PC-3 (cell line): ENCODE results near the gene MIEN1. TPM values are rescaled to one million over a fixed set of nuclear protein-coding genes. Genes with fewer than 3 reads are reported as not detected.

ENCODE experiments used
- ATAC-seq: fragments of 200-7000 bp; cut with Tn5 transposase; 2 replicates; pipeline ENCODE4 v1.9.1; 2020; ENCODE audit warnings: mild to moderate bottlenecking, moderate library complexity
- BruUV-seq: library from RNA; stranded (reverse); fragments of 400-500 nt; replicated peaks from 2 replicates; lab custom pipeline; 2021; lab: Mats Ljungman, UMichigan
- CTCF ChIA-PET: fragments of 300-600 bp; sonication (Branson Sonifier 250); formaldehyde crosslinking; loops from one replicate; lab custom pipeline; 2022; ENCODE audit warnings: antibody characterized with exemption; lab: Charles Lee
- POLR2A ChIA-PET: fragments of 300-600 bp; sonication (Branson Sonifier 250); formaldehyde crosslinking; loops from one replicate; lab custom pipeline; 2022; ENCODE audit warnings: antibody characterized with exemption; ENCODE audit not compliant: unreplicated experiment; lab: Charles Lee
- DNase-seq: peaks from one replicate; pipeline ENCODE4 v3.0.0-alpha.2; 2015
- H2AFZ ChIP-seq: fragments of 300-600 bp; sonication (generic); 2 replicates; pipeline ENCODE4 v1.6.0; 2016; ENCODE audit warnings: antibody characterized with exemption, low read length
- H3F3A ChIP-seq: fragments of 300-600 bp; sonication (generic); one replicate; pipeline ENCODE4 v1.6.0; 2017; ENCODE audit warnings: antibody characterized with exemption, low read length, control low read depth, mild to moderate bottlenecking; ENCODE audit not compliant: unreplicated experiment
- H3K27ac ChIP-seq: fragments of 300-600 bp; sonication (generic); 2 replicates; pipeline ENCODE4 v1.5.1; 2016; ENCODE audit warnings: mild to moderate bottlenecking, low read length
- H3K27me3 ChIP-seq: fragments of 300-600 bp; sonication (generic); 2 replicates; pipeline ENCODE4 v1.6.1; 2016; ENCODE audit warnings: low read length, mixed read lengths
- H3K36me3 ChIP-seq: fragments of 300-600 bp; sonication (generic); 2 replicates; pipeline ENCODE4 v1.6.1; 2016; ENCODE audit warnings: low read depth, mixed run types, low read length, mixed read lengths
- H3K4me1 ChIP-seq: fragments of 300-600 bp; sonication (generic); 2 replicates; pipeline ENCODE4 v1.5.1; 2016; ENCODE audit warnings: low read length; ENCODE audit not compliant: insufficient read depth
- H3K4me2 ChIP-seq: fragments of 300-600 bp; sonication (generic); 2 replicates; pipeline ENCODE4 v1.6.0; 2016; ENCODE audit warnings: low read length
- H3K4me3 ChIP-seq: fragments of 300-600 bp; sonication (generic); 2 replicates; pipeline ENCODE4 v1.5.1; 2016; ENCODE audit warnings: mild to moderate bottlenecking, low read length, mixed read lengths
- H3K79me2 ChIP-seq: fragments of 300-600 bp; sonication (generic); 2 replicates; pipeline ENCODE4 v1.6.1; 2017; ENCODE audit warnings: low read length, mixed read lengths
- H3K9ac ChIP-seq: fragments of 300-600 bp; sonication (generic); 2 replicates; pipeline ENCODE4 v1.6.0; 2016; ENCODE audit warnings: mild to moderate bottlenecking, low read length
- H3K9me2 ChIP-seq: fragments of 300-600 bp; sonication (generic); replicated peaks from 2 replicates; pipeline ENCODE4 v1.6.1; 2016; ENCODE audit warnings: mixed run types, low read length, mixed read lengths
- H3K9me3 ChIP-seq: fragments of 300-600 bp; sonication (generic); 2 replicates; pipeline ENCODE4 v1.6.1; 2016; ENCODE audit warnings: low read length, mixed read lengths
- H4K20me1 ChIP-seq: fragments of 300-600 bp; sonication (generic); 2 replicates; pipeline ENCODE4 v1.6.1; 2016; ENCODE audit warnings: low read length, mixed read lengths
- CTCF ChIP-seq: fragments of 300-600 bp; sonication (generic); conservative IDR thresholded peaks from 2 replicates; pipeline ENCODE4 v1.5.1; 2017; ENCODE audit warnings: antibody characterized with exemption, low read depth, mild to moderate bottlenecking, low read length
- EZH2 ChIP-seq: fragments of 300-600 bp; sonication (generic); IDR thresholded peaks from one replicate; pipeline ENCODE4 v1.6.1; 2017; ENCODE audit warnings: antibody characterized with exemption, mild to moderate bottlenecking, low read length; ENCODE audit not compliant: unreplicated experiment
- EZH2phosphoT487 ChIP-seq: fragments of 300-600 bp; sonication (generic); IDR thresholded peaks from 2 replicates; pipeline ENCODE4 v1.6.1; 2018; ENCODE audit warnings: mild to moderate bottlenecking, antibody characterized with exemption, low read length, borderline replicate concordance
- intact Hi-C: fragments of 100-400 bp; cut with micrococcal nuclease; formaldehyde crosslinking; loops from 2 replicates; pipeline ENCODE4 v1.9.0; 2023
- total RNA-seq: library from RNA; depleted of rRNA; stranded (reverse); fragments of >200 nt; gene quantifications from 2 replicates; pipeline ENCODE4 v1.2.3, GENCODE V29; 2014

Gene MIEN1
- total RNA-seq, 1 experiment from 2014 or later, result 52.0 TPM

- H3K9ac ChIP-seq, result no peak overlapping the region
- H3K9me2 ChIP-seq, result no peaks in the 10 kb centered on the region
- ATAC-seq (no peak), DNase-seq (no peak)
- H4K20me1 ChIP-seq, result no peaks in the 10 kb centered on the region
- intact Hi-C loops, result no loop called here
- no peaks in the 10 kb centered on the region for H3K79me2 ChIP-seq
- no peak overlapping the region for H3K4me3 ChIP-seq
- H3K27me3 ChIP-seq, result no peaks in the 10 kb centered on the region
- no peaks in the 10 kb centered on the region for H3K36me3 ChIP-seq
- POLR2A ChIA-PET, result no interaction called here
- no peak for TF ChIP-seq EZH2
- no peaks in the 10 kb centered on the region for H3F3A ChIP-seq
- no peak overlapping the region for H3K27ac ChIP-seq
- peaks cover 5% of the 10 kb centered on the region; the same call in 1 of the 2 replicates for H3K4me1 ChIP-seq
- no peak overlapping the region for H3K4me2 ChIP-seq
- CTCF ChIA-PET, result no interaction called here
- BruUV-seq, result no TSS peak
- H3K9me3 ChIP-seq, result no peaks in the 10 kb centered on the region
- no peak overlapping the region for H2AFZ ChIP-seq
Observed at GRCh38 chr17:39757931-39758873, 27.9 kb upstream of the MIEN1 start.

- Histone ChIP-seq H3K4me1 (peaks cover 6% of the 10 kb centered on the region; the same call in 1 of the 2 replicates), H3K4me3 (no peak overlapping the region), H2AFZ (no peak overlapping the region), H3K79me2 (no peaks in the 10 kb centered on the region), H3K4me2 (no peak overlapping the region), H3K36me3 (no peaks in the 10 kb centered on the region), H3K27ac (no peak overlapping the region), H3K9me2 (no peaks in the 10 kb centered on the region), H3F3A (no peaks in the 10 kb centered on the region), H3K9me3 (no peaks in the 10 kb centered on the region), H4K20me1 (no peaks in the 10 kb centered on the region), H3K9ac (no peak overlapping the region), H3K27me3 (no peaks in the 10 kb centered on the region)
- ChIA-PET CTCF (no interaction called here), POLR2A (no interaction called here)
- no TSS peak for BruUV-seq
- TF ChIP-seq CTCF, result no peak
- TF ChIP-seq EZH2, result no peak
- no peak for TF ChIP-seq EZH2phosphoT487
- ATAC-seq (no peak), DNase-seq (no peak)
- intact Hi-C loops, result no loop called here
Observed at GRCh38 chr17:39757176-39757662, 26.9 kb upstream of the MIEN1 start.

- H3K9ac ChIP-seq, result no peak overlapping the region
Observed at GRCh38 chr17:39756380-39757079, 26.2 kb upstream of the MIEN1 start.

More at GRCh38 chr17:39756380-39757079, 26.2 kb upstream of the MIEN1 start:
- no peak for DNase-seq
- no peak overlapping the region for H3K4me2 ChIP-seq
- CTCF ChIA-PET, result no interaction called here
- no peaks in the 10 kb centered on the region for H3K79me2 ChIP-seq
- no peaks in the 10 kb centered on the region for H3K9me3 ChIP-seq
- H3F3A ChIP-seq, result no peaks in the 10 kb centered on the region
- H2AFZ ChIP-seq, result no peak overlapping the region
- H4K20me1 ChIP-seq, result no peaks in the 10 kb centered on the region
- H3K9me2 ChIP-seq, result no peaks in the 10 kb centered on the region
- no peak overlapping the region for H3K27ac ChIP-seq
- no peak for ATAC-seq
- intact Hi-C loops, result no loop called here
- POLR2A ChIA-PET, result no interaction called here
- H3K4me1 ChIP-seq, result peaks cover 6% of the 10 kb centered on the region; the same call in 1 of the 2 replicates
- no peak overlapping the region for H3K4me3 ChIP-seq
- no peaks in the 10 kb centered on the region for H3K36me3 ChIP-seq
- no TSS peak for BruUV-seq
- H3K27me3 ChIP-seq, result no peaks in the 10 kb centered on the region
- no peak for TF ChIP-seq EZH2
- TF ChIP-seq CTCF, result no peak
- TF ChIP-seq EZH2phosphoT487, result no peak
